GM21717 (cell line): ENCODE measurements around the gene BRCC3.

Experiments used
- ATAC-seq: cut with Tn5 transposase; IDR thresholded peaks from one replicate; pipeline ENCODE4 v1.9.1; 2021; ENCODE audit warnings: mild to moderate bottlenecking, moderate library complexity; ENCODE audit not compliant: unreplicated experiment

BRCC3 gene

GRCh38 chrX:155070975-155071693 is at the start of gene BRCC3, which contains the start of the genes CMC4 and MTCP1:
BRCC3 (plus strand) TSS chrX:155071508; CDS start chrX:155071528, 20 bp downstream.
CMC4 (minus strand) TSS chrX:155071136; CDS start chrX:155064023, 7,113 bp downstream.
MTCP1 (minus strand) TSS chrX:155071136; CDS start chrX:155066010, 5,126 bp downstream.
- ATAC-seq, result peak; percentile 87

- no peak for ATAC-seq
These were observed 48.7 kb upstream of the BRCC3 start, which contains the start of gene F8 for GRCh38 chrX:155022585-155022984. F8 (minus strand) TSS chrX:155022723; CDS start chrX:155022552, 171 bp downstream.

- no peak for ATAC-seq
These were observed 47.1 kb upstream of the BRCC3 start for GRCh38 chrX:155023907-155024833.

GRCh38 chrX:155026420-155026726 is 44.9 kb upstream of the BRCC3 start:
- no peak for ATAC-seq

GRCh38 chrX:155026727-155027508 is 44.4 kb upstream of the BRCC3 start, which contains the start of gene FUNDC2:
FUNDC2 (plus strand) TSS chrX:155026844; CDS start chrX:155026939, 95 bp downstream.
- peak; percentile 91 for ATAC-seq

GRCh38 chrX:155027509-155028066 is 43.7 kb upstream of the BRCC3 start:
- no peak for ATAC-seq

GRCh38 chrX:155028129-155028528 is 43.2 kb upstream of the BRCC3 start:
- ATAC-seq, result no peak

GRCh38 chrX:155028877-155029291 is 42.4 kb upstream of the BRCC3 start:
- no peak for ATAC-seq

- ATAC-seq, result no peak
These were observed 39.7 kb upstream of the BRCC3 start for GRCh38 chrX:155031657-155032056.

GRCh38 chrX:155035688-155036087 is 35.6 kb upstream of the BRCC3 start:
- ATAC-seq, result no peak

GRCh38 chrX:155046129-155046810 is 25.0 kb upstream of the BRCC3 start:
- ATAC-seq, result no peak

GRCh38 chrX:155046811-155047528 is 24.3 kb upstream of the BRCC3 start:
- no peak for ATAC-seq

- ATAC-seq, result no peak
These were observed 22.2 kb upstream of the BRCC3 start for GRCh38 chrX:155048977-155049619.

GRCh38 chrX:155052738-155053498 is 18.4 kb upstream of the BRCC3 start:
- ATAC-seq, result no peak

GRCh38 chrX:155053656-155054055 is 17.7 kb upstream of the BRCC3 start:
- no peak for ATAC-seq

GRCh38 chrX:155054255-155054654 is 17.1 kb upstream of the BRCC3 start:
- no peak for ATAC-seq

GRCh38 chrX:155055494-155055893 is 15.8 kb upstream of the BRCC3 start:
- ATAC-seq, result no peak

- no peak for ATAC-seq
These were observed 14.8 kb upstream of the BRCC3 start for GRCh38 chrX:155056471-155056870.
